ENCODE results near the gene SPAST. TPM values are rescaled to one million over a fixed set of nuclear protein-coding genes. Genes with fewer than 3 reads are reported as not detected.

SPAST gene
- total and polyA plus RNA-seq, 2 of the 13 experiments (the other 11 are each of a cell fraction or from before 2014, with no cell fraction given), result 11.5 to 40.4 TPM

DNA sequence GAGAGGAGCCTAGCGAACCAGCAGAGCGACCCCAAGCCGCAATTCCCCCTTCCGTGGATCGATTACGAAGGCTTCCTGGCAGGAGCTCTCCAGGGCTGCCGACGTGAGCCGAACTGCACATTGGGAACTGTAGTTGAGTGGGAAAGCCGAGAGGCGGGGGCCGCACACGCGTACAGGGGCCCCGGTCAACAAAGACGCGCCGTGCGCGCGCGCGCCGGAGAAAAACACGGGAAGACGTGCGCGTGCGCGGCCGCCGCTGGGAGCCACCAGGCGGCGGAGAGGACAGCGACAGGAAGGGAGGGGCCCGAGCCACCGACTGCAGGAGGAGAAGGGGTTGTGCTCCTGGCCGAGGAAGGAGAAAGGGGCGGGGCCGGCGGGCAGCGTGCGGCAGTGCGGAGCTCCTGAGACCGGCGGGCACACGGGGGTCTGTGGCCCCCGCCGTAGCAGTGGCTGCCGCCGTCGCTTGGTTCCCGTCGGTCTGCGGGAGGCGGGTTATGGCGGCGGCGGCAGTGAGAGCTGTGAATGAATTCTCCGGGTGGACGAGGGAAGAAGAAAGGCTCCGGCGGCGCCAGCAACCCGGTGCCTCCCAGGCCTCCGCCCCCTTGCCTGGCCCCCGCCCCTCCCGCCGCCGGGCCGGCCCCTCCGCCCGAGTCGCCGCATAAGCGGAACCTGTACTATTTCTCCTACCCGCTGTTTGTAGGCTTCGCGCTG lies at the start of gene SPAST (continued):
- TF ChIP-seq, protein P1, sequence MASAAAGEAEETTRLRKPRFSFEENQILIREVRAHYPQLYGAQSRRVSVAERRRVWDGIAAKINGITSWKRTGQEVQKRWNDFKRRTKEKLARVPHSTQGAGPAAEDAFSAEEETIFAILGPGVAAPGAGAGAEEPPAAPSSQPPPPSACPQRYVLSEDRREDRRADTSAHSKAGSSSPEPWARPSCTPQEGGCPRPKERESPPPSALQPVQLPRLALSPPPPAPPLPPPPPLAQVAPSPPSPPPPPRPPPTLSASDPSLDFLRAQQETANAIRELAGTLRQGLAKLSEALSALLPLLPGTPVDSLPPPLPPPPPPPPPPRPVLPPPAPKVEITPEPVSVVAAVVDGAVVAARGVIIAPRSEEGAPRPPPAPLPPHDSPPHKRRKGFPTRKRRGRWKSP (CRISPR knock-in tag; IDR thresholded peaks at IDR 0.05), result peak; percentile 85
- TF ChIP-seq KLF13 (CRISPR knock-in tag; IDR thresholded peaks at IDR 0.05) (no peak), RBM22 (optimal IDR thresholded peaks at IDR 0.05; ENCODE audit: low read length) (peak; percentile 51), ZNF850 (CRISPR knock-in tag; conservative IDR thresholded peaks at IDR 0.05) (0 out of 2 replicates have a peak, but pooled peaks have one; percentile 44), NR1H2 (CRISPR knock-in tag; IDR thresholded peaks at IDR 0.05; ENCODE audit: borderline replicate concordance, low read depth) (no peak), ZZZ3 (CRISPR knock-in tag; IDR thresholded peaks at IDR 0.05; ENCODE audit: borderline replicate concordance) (0 out of 2 replicates have a peak, but pooled peaks have one; percentile 60), MIER3 (CRISPR knock-in tag; IDR thresholded peaks at IDR 0.05; ENCODE audit: borderline replicate concordance) (peak; percentile 93; the same call in 1 of the 2 replicates), HOXA9 (CRISPR knock-in tag; IDR thresholded peaks at IDR 0.05; ENCODE audit: borderline replicate concordance) (no peak), RCOR2 (CRISPR knock-in tag; IDR thresholded peaks at IDR 0.05) (no peak), ZMYM3 (CRISPR knock-in tag; IDR thresholded peaks at IDR 0.05) (peak; percentile 75), NR2F6 (IDR thresholded peaks at IDR 0.05) (no peak), NR2F6 (CRISPR knock-in tag; IDR thresholded peaks at IDR 0.05) (peak; percentile 41; the same call in 1 of the 2 replicates), REXO4 (CRISPR knock-in tag; IDR thresholded peaks at IDR 0.05; ENCODE audit: borderline replicate concordance) (no peak), MIXL1 (CRISPR knock-in tag; IDR thresholded peaks at IDR 0.05) (0 out of 2 replicates have a peak, but pooled peaks have one; percentile 62), ZNF747 (CRISPR knock-in tag; IDR thresholded peaks at IDR 0.05; ENCODE audit: borderline replicate concordance) (peak; percentile 60; the same call in 1 of the 2 replicates), ZBTB38 (CRISPR knock-in tag; IDR thresholded peaks at IDR 0.05) (peak; percentile 88), TMF1 (CRISPR knock-in tag; IDR thresholded peaks at IDR 0.05; ENCODE audit: low read depth) (no peak)
- TF ChIP-seq, protein P2, sequence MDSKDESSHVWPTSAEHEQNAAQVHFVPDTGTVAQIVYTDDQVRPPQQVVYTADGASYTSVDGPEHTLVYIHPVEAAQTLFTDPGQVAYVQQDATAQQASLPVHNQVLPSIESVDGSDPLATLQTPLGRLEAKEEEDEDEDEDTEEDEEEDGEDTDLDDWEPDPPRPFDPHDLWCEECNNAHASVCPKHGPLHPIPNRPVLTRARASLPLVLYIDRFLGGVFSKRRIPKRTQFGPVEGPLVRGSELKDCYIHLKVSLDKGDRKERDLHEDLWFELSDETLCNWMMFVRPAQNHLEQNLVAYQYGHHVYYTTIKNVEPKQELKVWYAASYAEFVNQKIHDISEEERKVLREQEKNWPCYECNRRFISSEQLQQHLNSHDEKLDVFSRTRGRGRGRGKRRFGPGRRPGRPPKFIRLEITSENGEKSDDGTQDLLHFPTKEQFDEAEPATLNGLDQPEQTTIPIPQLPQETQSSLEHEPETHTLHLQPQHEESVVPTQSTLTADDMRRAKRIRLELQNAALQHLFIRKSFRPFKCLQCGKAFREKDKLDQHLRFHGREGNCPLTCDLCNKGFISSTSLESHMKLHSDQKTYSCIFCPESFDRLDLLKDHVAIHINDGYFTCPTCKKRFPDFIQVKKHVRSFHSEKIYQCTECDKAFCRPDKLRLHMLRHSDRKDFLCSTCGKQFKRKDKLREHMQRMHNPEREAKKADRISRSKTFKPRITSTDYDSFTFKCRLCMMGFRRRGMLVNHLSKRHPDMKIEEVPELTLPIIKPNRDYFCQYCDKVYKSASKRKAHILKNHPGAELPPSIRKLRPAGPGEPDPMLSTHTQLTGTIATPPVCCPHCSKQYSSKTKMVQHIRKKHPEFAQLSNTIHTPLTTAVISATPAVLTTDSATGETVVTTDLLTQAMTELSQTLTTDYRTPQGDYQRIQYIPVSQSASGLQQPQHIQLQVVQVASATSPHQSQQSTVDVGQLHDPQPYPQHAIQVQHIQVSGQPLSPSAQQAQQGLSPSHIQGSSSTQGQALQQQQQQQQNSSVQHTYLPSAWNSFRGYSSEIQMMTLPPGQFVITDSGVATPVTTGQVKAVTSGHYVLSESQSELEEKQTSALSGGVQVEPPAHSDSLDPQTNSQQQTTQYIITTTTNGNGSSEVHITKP (CRISPR knock-in tag; IDR thresholded peaks at IDR 0.05; ENCODE audit: low read depth), result peak; percentile 67; the same call in 1 of the 2 replicates
- TF ChIP-seq, protein P3, sequence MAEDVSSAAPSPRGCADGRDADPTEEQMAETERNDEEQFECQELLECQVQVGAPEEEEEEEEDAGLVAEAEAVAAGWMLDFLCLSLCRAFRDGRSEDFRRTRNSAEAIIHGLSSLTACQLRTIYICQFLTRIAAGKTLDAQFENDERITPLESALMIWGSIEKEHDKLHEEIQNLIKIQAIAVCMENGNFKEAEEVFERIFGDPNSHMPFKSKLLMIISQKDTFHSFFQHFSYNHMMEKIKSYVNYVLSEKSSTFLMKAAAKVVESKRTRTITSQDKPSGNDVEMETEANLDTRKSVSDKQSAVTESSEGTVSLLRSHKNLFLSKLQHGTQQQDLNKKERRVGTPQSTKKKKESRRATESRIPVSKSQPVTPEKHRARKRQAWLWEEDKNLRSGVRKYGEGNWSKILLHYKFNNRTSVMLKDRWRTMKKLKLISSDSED (CRISPR knock-in tag; IDR thresholded peaks at IDR 0.05), result no peak
- TF ChIP-seq, protein P4, sequence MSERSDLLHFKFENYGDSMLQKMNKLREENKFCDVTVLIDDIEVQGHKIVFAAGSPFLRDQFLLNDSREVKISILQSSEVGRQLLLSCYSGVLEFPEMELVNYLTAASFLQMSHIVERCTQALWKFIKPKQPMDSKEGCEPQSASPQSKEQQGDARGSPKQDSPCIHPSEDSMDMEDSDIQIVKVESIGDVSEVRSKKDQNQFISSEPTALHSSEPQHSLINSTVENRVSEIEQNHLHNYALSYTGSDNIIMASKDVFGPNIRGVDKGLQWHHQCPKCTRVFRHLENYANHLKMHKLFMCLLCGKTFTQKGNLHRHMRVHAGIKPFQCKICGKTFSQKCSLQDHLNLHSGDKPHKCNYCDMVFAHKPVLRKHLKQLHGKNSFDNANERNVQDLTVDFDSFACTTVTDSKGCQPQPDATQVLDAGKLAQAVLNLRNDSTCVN (CRISPR knock-in tag; IDR thresholded peaks at IDR 0.05; ENCODE audit: borderline replicate concordance), result no peak

Data from HepG2 (cell line).